HG02610 (cell line): Measurements from ENCODE around the gene ADAMTS13.
"Not testable (repeated sequence)": the region's sequence is repeated elsewhere in the genome, so short reads cannot be mapped to it uniquely, and the experiment has no call there.

ENCODE experiments used
- ATAC-seq: cut with Tn5 transposase; IDR thresholded peaks from one replicate; pipeline ENCODE4 v1.9.1; 2021; ENCODE audit warnings: mild to moderate bottlenecking, moderate library complexity; ENCODE audit not compliant: unreplicated experiment

The ADAMTS13 gene

GRCh38 chr9:133391449-133391848 lies 30.7 kb upstream of the ADAMTS13 start:
- ATAC-seq = not testable (repeated sequence)

GRCh38 chr9:133392308-133392707 lies 29.9 kb upstream of the ADAMTS13 start:
- ATAC-seq = not testable (repeated sequence)

- ATAC-seq = no peak
These were observed 28.8 kb upstream of the ADAMTS13 start for GRCh38 chr9:133393399-133393798.

GRCh38 chr9:133394687-133395271 lies 27.4 kb upstream of the ADAMTS13 start:
- no peak for ATAC-seq

- no peak for ATAC-seq
These were observed 25.2 kb upstream of the ADAMTS13 start for GRCh38 chr9:133396952-133397351.

GRCh38 chr9:133397370-133397769 lies 24.8 kb upstream of the ADAMTS13 start:
- no peak for ATAC-seq

GRCh38 chr9:133397895-133398294 lies 24.3 kb upstream of the ADAMTS13 start:
- no peak for ATAC-seq

GRCh38 chr9:133400292-133400691 lies 21.9 kb upstream of the ADAMTS13 start:
- no peak for ATAC-seq

GRCh38 chr9:133401588-133401987 lies 20.6 kb upstream of the ADAMTS13 start:
- no peak for ATAC-seq

GRCh38 chr9:133402689-133403088 lies 19.5 kb upstream of the ADAMTS13 start:
- ATAC-seq = no peak

- no peak for ATAC-seq
These were observed 18.3 kb upstream of the ADAMTS13 start for GRCh38 chr9:133403766-133404453.

GRCh38 chr9:133404454-133405002 lies 17.6 kb upstream of the ADAMTS13 start:
- ATAC-seq = no peak

- ATAC-seq = no peak
These were observed 16.4 kb upstream of the ADAMTS13 start for GRCh38 chr9:133405508-133406438.

GRCh38 chr9:133406480-133407307 lies 15.5 kb upstream of the ADAMTS13 start:
- peak; percentile 44 for ATAC-seq

GRCh38 chr9:133408042-133408441 lies 14.1 kb upstream of the ADAMTS13 start:
- ATAC-seq = no peak

GRCh38 chr9:133415170-133415569 lies 7.0 kb upstream of the ADAMTS13 start:
- ATAC-seq = no peak

GRCh38 chr9:133417541-133418461 lies 4.4 kb upstream of the ADAMTS13 start, which contains the start of gene REXO4:
Gene REXO4 (minus strand): TSS chr9:133418010. CDS start chr9:133417844, 166 bp downstream.
- ATAC-seq = peak; percentile 50

- ATAC-seq = no peak
These were observed 3.2 kb upstream of the ADAMTS13 start for GRCh38 chr9:133419005-133419404.

- peak; percentile 36 for ATAC-seq
These were observed 1.8 kb upstream of the ADAMTS13 start for GRCh38 chr9:133420392-133420827.
